ENCODE results near the gene SALL2.
A peak's percentile ranks its signal among the peaks of the same experiment; 100 is the strongest.

SALL2 gene

DNA sequence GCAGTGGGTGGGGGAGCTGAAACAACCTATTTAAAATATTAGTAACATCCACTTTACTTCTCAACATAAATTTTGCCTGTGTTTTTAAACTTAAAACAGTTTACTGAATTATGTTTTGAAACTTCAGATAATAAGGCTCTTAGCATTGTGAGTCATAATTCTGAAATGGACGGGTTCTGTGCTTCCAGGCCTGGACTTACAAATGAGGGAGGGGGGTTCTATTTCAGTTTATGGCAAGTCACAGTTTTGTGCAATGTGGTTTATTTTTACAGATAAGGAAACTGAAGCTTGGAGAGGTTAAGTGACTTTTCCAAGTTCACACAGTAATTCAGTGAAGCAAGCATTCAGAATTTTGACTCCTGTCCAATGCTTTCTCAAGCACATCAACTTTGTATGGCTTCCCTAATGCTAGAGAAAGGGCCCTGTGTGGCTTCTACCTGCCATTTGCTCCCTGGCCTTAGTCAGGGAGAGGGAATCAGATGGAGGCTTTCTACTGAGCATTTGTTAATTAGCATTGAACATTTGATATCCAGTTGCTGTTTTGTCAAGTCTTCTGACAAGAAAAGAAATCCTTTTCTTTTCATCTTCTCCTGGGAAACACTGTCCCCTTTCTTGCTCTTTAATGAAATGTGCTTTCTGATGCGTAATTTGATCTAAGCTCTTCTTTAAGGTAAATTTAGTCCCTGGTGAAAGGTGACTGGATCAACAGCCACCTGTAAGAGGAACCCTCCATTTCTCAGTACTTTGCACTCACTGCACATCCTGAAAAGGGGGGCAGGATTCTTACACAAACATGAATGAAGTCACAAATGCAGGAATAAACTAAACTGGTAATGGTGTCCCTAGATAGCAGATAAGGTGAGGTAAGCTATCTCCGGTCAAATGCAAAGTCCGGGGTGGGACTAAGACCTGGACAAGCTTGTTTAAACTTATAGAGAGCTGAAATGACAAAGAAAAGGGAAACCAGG lies 2.5 kb upstream of the SALL2 start (continued):
- TF ChIP-seq, protein P1, sequence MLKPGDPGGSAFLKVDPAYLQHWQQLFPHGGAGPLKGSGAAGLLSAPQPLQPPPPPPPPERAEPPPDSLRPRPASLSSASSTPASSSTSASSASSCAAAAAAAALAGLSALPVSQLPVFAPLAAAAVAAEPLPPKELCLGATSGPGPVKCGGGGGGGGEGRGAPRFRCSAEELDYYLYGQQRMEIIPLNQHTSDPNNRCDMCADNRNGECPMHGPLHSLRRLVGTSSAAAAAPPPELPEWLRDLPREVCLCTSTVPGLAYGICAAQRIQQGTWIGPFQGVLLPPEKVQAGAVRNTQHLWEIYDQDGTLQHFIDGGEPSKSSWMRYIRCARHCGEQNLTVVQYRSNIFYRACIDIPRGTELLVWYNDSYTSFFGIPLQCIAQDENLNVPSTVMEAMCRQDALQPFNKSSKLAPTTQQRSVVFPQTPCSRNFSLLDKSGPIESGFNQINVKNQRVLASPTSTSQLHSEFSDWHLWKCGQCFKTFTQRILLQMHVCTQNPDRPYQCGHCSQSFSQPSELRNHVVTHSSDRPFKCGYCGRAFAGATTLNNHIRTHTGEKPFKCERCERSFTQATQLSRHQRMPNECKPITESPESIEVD (tag by site-specific recombination; IDR thresholded peaks at IDR 0.05), result peak; percentile 92
- TF ChIP-seq ZNF768 (tag by site-specific recombination; IDR thresholded peaks at IDR 0.05) (no peak), ZBTB20 (tag by site-specific recombination; IDR thresholded peaks at IDR 0.05) (peak; percentile 25; the same call in 1 of the 2 replicates), ZBTB48 (tag by site-specific recombination; IDR thresholded peaks at IDR 0.05) (peak; percentile 27; the same call in 1 of the 2 replicates), ZNF324 (tag by site-specific recombination; IDR thresholded peaks at IDR 0.05) (no peak), ZIC2 (tag by site-specific recombination; IDR thresholded peaks at IDR 0.05) (no peak), ZNF76 (tag by site-specific recombination; IDR thresholded peaks at IDR 0.05; ENCODE audit: borderline replicate concordance, low read depth) (no peak)
- TF ChIP-seq, protein P2, sequence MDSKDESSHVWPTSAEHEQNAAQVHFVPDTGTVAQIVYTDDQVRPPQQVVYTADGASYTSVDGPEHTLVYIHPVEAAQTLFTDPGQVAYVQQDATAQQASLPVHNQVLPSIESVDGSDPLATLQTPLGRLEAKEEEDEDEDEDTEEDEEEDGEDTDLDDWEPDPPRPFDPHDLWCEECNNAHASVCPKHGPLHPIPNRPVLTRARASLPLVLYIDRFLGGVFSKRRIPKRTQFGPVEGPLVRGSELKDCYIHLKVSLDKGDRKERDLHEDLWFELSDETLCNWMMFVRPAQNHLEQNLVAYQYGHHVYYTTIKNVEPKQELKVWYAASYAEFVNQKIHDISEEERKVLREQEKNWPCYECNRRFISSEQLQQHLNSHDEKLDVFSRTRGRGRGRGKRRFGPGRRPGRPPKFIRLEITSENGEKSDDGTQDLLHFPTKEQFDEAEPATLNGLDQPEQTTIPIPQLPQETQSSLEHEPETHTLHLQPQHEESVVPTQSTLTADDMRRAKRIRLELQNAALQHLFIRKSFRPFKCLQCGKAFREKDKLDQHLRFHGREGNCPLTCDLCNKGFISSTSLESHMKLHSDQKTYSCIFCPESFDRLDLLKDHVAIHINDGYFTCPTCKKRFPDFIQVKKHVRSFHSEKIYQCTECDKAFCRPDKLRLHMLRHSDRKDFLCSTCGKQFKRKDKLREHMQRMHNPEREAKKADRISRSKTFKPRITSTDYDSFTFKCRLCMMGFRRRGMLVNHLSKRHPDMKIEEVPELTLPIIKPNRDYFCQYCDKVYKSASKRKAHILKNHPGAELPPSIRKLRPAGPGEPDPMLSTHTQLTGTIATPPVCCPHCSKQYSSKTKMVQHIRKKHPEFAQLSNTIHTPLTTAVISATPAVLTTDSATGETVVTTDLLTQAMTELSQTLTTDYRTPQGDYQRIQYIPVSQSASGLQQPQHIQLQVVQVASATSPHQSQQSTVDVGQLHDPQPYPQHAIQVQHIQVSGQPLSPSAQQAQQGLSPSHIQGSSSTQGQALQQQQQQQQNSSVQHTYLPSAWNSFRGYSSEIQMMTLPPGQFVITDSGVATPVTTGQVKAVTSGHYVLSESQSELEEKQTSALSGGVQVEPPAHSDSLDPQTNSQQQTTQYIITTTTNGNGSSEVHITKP (tag by site-specific recombination; IDR thresholded peaks at IDR 0.05), result peak; percentile 63
- TF ChIP-seq, protein P3, sequence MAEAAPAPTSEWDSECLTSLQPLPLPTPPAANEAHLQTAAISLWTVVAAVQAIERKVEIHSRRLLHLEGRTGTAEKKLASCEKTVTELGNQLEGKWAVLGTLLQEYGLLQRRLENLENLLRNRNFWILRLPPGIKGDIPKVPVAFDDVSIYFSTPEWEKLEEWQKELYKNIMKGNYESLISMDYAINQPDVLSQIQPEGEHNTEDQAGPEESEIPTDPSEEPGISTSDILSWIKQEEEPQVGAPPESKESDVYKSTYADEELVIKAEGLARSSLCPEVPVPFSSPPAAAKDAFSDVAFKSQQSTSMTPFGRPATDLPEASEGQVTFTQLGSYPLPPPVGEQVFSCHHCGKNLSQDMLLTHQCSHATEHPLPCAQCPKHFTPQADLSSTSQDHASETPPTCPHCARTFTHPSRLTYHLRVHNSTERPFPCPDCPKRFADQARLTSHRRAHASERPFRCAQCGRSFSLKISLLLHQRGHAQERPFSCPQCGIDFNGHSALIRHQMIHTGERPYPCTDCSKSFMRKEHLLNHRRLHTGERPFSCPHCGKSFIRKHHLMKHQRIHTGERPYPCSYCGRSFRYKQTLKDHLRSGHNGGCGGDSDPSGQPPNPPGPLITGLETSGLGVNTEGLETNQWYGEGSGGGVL (tag by site-specific recombination; IDR thresholded peaks at IDR 0.05), result peak; percentile 23; the same call in 1 of the 2 replicates
- TF ChIP-seq, protein P4, sequence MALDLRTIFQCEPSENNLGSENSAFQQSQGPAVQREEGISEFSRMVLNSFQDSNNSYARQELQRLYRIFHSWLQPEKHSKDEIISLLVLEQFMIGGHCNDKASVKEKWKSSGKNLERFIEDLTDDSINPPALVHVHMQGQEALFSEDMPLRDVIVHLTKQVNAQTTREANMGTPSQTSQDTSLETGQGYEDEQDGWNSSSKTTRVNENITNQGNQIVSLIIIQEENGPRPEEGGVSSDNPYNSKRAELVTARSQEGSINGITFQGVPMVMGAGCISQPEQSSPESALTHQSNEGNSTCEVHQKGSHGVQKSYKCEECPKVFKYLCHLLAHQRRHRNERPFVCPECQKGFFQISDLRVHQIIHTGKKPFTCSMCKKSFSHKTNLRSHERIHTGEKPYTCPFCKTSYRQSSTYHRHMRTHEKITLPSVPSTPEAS (tag by site-specific recombination; IDR thresholded peaks at IDR 0.05), result peak; percentile 84

DNA sequence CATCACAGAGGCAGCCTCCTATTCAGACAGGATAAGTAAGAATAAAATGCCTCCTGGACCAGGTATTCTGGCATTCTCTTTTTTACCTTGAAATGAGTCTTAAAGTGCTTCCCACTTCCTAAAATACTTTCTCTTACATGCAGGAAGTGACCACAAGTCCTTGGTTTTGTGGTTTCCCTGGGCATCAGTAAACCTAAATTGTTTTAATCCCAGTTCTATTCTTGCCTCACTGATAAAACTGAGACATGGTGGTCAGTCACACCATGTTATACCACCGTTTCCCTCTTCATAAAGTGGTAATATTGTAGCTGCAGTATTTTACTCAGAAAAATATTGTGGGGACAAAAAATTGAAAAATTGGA lies 1.2 kb upstream of the SALL2 start:
- H3K36me3 ChIP-seq (ENCODE audit: control insufficient read depth in 2 of 2, insufficient read depth in 1 of 2, low read length in 2 of 2), result peaks cover 3 to 27% of the 10 kb centered on the region in 2 experiments; a peak in 2 of 3 replicates
- no peak overlapping the region for H3K4me3 ChIP-seq (ENCODE audit: low read depth, low read length)
- no peaks in the 10 kb centered on the region for H3K9me3 ChIP-seq (ENCODE audit: control insufficient read depth, insufficient read depth, low read depth, low read length)
- no peak overlapping the region for H3K27ac ChIP-seq (ENCODE audit: extremely low read depth, low read depth, low read length)
- ChIA-PET CTCF (interaction anchor here (2.0 kb wide), 1 partner anchor 32 kb away, joined by 7 read pairs; no protein-coding TSS in a partner anchor), POLR2A (interaction anchor here (0.6 to 2.1 kb wide), 3 partner anchors 30 to 143 kb away, joined by 5 to 9 read pairs (median 5); no protein-coding TSS in a partner anchor)
- TF ChIP-seq ZNF391 (tag by site-specific recombination; IDR thresholded peaks at IDR 0.05; ENCODE audit: borderline replicate concordance, low read depth), result no peak
- peaks cover 17% of the 10 kb centered on the region for H3K4me1 ChIP-seq (ENCODE audit: control insufficient read depth, insufficient read depth, low read length)
